ENCODE results near the gene SEPSECS.
A peak's percentile ranks its signal among the peaks of the same experiment; 100 is the strongest.

The SEPSECS gene

GRCh38 chr4:25165916-25166315, 5.7 kb upstream of the SEPSECS start:
- Mint-ChIP-seq H3K9me3 (ENCODE audit: low read depth) (no peaks in the 10 kb centered on the region), H3K27ac (no peak overlapping the region), H3K27me3 (no peaks in the 10 kb centered on the region), H3K36me3 (peaks cover 26% of the 10 kb centered on the region), H3K4me1 (ENCODE audit: low read depth) (peaks cover 37% of the 10 kb centered on the region), H3K4me3 (no peak overlapping the region)

- Mint-ChIP-seq H3K27me3 (no peaks in the 10 kb centered on the region), H3K9me3 (ENCODE audit: low read depth) (no peaks in the 10 kb centered on the region), H3K4me3 (peak overlapping the region; percentile 17)
Measured at GRCh38 chr4:25163196-25163595, 2.9 kb upstream of the SEPSECS start.

GRCh38 chr4:25162566-25162965, 2.3 kb upstream of the SEPSECS start:
- H3K9me3 Mint-ChIP-seq (ENCODE audit: low read depth) = no peaks in the 10 kb centered on the region
- peaks cover 56% of the 10 kb centered on the region for H3K4me1 Mint-ChIP-seq (ENCODE audit: low read depth)
- H3K36me3 Mint-ChIP-seq = peaks cover 17% of the 10 kb centered on the region
- H3K4me3 Mint-ChIP-seq = peak overlapping the region; percentile 17
- H3K27ac Mint-ChIP-seq = no peak overlapping the region
- H3K27me3 Mint-ChIP-seq = no peaks in the 10 kb centered on the region

More at GRCh38 chr4:25163196-25163595, 2.9 kb upstream of the SEPSECS start:
- H3K27ac Mint-ChIP-seq = no peak overlapping the region
- H3K36me3 Mint-ChIP-seq = peaks cover 20% of the 10 kb centered on the region
- peaks cover 54% of the 10 kb centered on the region for H3K4me1 Mint-ChIP-seq (ENCODE audit: low read depth)

GRCh38 chr4:25161593-25161950, 1.3 kb upstream of the SEPSECS start:
- Mint-ChIP-seq H3K4me3 (peak overlapping the region; percentile 93), H3K36me3 (peaks cover 17% of the 10 kb centered on the region), H3K4me1 (ENCODE audit: low read depth) (peaks cover 53% of the 10 kb centered on the region), H3K27me3 (no peaks in the 10 kb centered on the region), H3K27ac (peak overlapping the region; percentile 92), H3K9me3 (ENCODE audit: low read depth) (no peaks in the 10 kb centered on the region)

GRCh38 chr4:25160714-25161592, 704 bp upstream of the SEPSECS start:
- Mint-ChIP-seq H3K36me3 (peaks cover 11% of the 10 kb centered on the region), H3K27ac (peak overlapping the region; percentile 92), H3K4me3 (peak overlapping the region; percentile 93), H3K9me3 (ENCODE audit: low read depth) (no peaks in the 10 kb centered on the region), H3K4me1 (ENCODE audit: low read depth) (peaks cover 49% of the 10 kb centered on the region), H3K27me3 (no peaks in the 10 kb centered on the region)

- Mint-ChIP-seq H3K9me3 (ENCODE audit: low read depth) (no peaks in the 10 kb centered on the region), H3K27me3 (no peaks in the 10 kb centered on the region), H3K27ac (peak overlapping the region; percentile 92), H3K4me1 (ENCODE audit: low read depth) (peaks cover 45% of the 10 kb centered on the region), H3K36me3 (peaks cover 6% of the 10 kb centered on the region), H3K4me3 (peak overlapping the region; percentile 93)
Measured at GRCh38 chr4:25158817-25159216, 1.4 kb downstream of the SEPSECS start.

- Mint-ChIP-seq H3K36me3 (peaks cover 3% of the 10 kb centered on the region), H3K27me3 (no peaks in the 10 kb centered on the region), H3K27ac (no peak overlapping the region), H3K4me3 (no peak overlapping the region), H3K9me3 (ENCODE audit: low read depth) (no peaks in the 10 kb centered on the region), H3K4me1 (ENCODE audit: low read depth) (peaks cover 31% of the 10 kb centered on the region)
Measured at GRCh38 chr4:25157081-25157480, 3.2 kb downstream of the SEPSECS start.

GRCh38 chr4:25155947-25156346, 4.3 kb downstream of the SEPSECS start:
- no peak overlapping the region for H3K4me3 Mint-ChIP-seq
- H3K27ac Mint-ChIP-seq = no peak overlapping the region
- no peaks in the 10 kb centered on the region for H3K27me3 Mint-ChIP-seq

GRCh38 chr4:25154594-25155265, 5.5 kb downstream of the SEPSECS start:
- H3K27ac Mint-ChIP-seq = no peak overlapping the region
- peaks cover 10% of the 10 kb centered on the region for H3K36me3 Mint-ChIP-seq
- peaks cover 13% of the 10 kb centered on the region for H3K4me1 Mint-ChIP-seq (ENCODE audit: low read depth)
- no peak overlapping the region for H3K4me3 Mint-ChIP-seq
- no peaks in the 10 kb centered on the region for H3K9me3 Mint-ChIP-seq (ENCODE audit: low read depth)
- H3K27me3 Mint-ChIP-seq = no peaks in the 10 kb centered on the region

More at GRCh38 chr4:25155947-25156346, 4.3 kb downstream of the SEPSECS start:
- Mint-ChIP-seq H3K9me3 (ENCODE audit: low read depth) (no peaks in the 10 kb centered on the region), H3K4me1 (ENCODE audit: low read depth) (peaks cover 19% of the 10 kb centered on the region), H3K36me3 (peaks cover 5% of the 10 kb centered on the region)

GRCh38 chr4:25146076-25146475, 14.2 kb downstream of the SEPSECS start:
- no peaks in the 10 kb centered on the region for H3K27me3 Mint-ChIP-seq
- H3K4me3 Mint-ChIP-seq = no peak overlapping the region
- H3K27ac Mint-ChIP-seq = no peak overlapping the region
- H3K9me3 Mint-ChIP-seq (ENCODE audit: low read depth) = no peaks in the 10 kb centered on the region
- H3K36me3 Mint-ChIP-seq = peaks cover 23% of the 10 kb centered on the region
- no peaks in the 10 kb centered on the region for H3K4me1 Mint-ChIP-seq (ENCODE audit: low read depth)

GRCh38 chr4:25144870-25145481, 15.3 kb downstream of the SEPSECS start:
- Mint-ChIP-seq H3K4me3 (no peak overlapping the region), H3K4me1 (ENCODE audit: low read depth) (no peaks in the 10 kb centered on the region), H3K36me3 (peaks cover 18% of the 10 kb centered on the region), H3K27me3 (no peaks in the 10 kb centered on the region), H3K27ac (no peak overlapping the region), H3K9me3 (ENCODE audit: low read depth) (no peaks in the 10 kb centered on the region)

- H3K27me3 Mint-ChIP-seq = no peaks in the 10 kb centered on the region
- H3K27ac Mint-ChIP-seq = no peak overlapping the region
- peaks cover 27% of the 10 kb centered on the region for H3K36me3 Mint-ChIP-seq
- H3K4me1 Mint-ChIP-seq (ENCODE audit: low read depth) = peaks cover 2% of the 10 kb centered on the region
- no peak overlapping the region for H3K4me3 Mint-ChIP-seq
- H3K9me3 Mint-ChIP-seq (ENCODE audit: low read depth) = no peaks in the 10 kb centered on the region
Measured at GRCh38 chr4:25142468-25142867, 17.8 kb downstream of the SEPSECS start.

- H3K4me3 Mint-ChIP-seq = no peak overlapping the region
- no peaks in the 10 kb centered on the region for H3K27me3 Mint-ChIP-seq
- peaks cover 2% of the 10 kb centered on the region for H3K4me1 Mint-ChIP-seq (ENCODE audit: low read depth)
- peaks cover 34% of the 10 kb centered on the region for H3K36me3 Mint-ChIP-seq
- no peak overlapping the region for H3K27ac Mint-ChIP-seq
- H3K9me3 Mint-ChIP-seq (ENCODE audit: low read depth) = no peaks in the 10 kb centered on the region
Measured at GRCh38 chr4:25141592-25141991, 18.7 kb downstream of the SEPSECS start.

- H3K9me3 Mint-ChIP-seq (ENCODE audit: low read depth) = peaks cover 5% of the 10 kb centered on the region
- H3K4me1 Mint-ChIP-seq (ENCODE audit: low read depth) = peaks cover 9% of the 10 kb centered on the region
- no peak overlapping the region for H3K4me3 Mint-ChIP-seq
- H3K27me3 Mint-ChIP-seq = no peaks in the 10 kb centered on the region
- peaks cover 41% of the 10 kb centered on the region for H3K36me3 Mint-ChIP-seq
- H3K27ac Mint-ChIP-seq = no peak overlapping the region
Measured at GRCh38 chr4:25133132-25133531, 27.1 kb downstream of the SEPSECS start.

GRCh38 chr4:25131926-25132325, 28.3 kb downstream of the SEPSECS start:
- no peak overlapping the region for H3K27ac Mint-ChIP-seq
- peaks cover 8% of the 10 kb centered on the region for H3K4me1 Mint-ChIP-seq (ENCODE audit: low read depth)
- peaks cover 5% of the 10 kb centered on the region for H3K9me3 Mint-ChIP-seq (ENCODE audit: low read depth)
- no peak overlapping the region for H3K4me3 Mint-ChIP-seq
- H3K36me3 Mint-ChIP-seq = peaks cover 36% of the 10 kb centered on the region
- H3K27me3 Mint-ChIP-seq = no peaks in the 10 kb centered on the region
